ENCODE results near the gene PPDPF.
"Not testable (repeated sequence)": the region's sequence is repeated elsewhere in the genome, so short reads cannot be mapped to it uniquely, and the experiment has no call there.

The PPDPF gene

GRCh38 chr20:63509088-63509564, 11.4 kb upstream of the PPDPF start:
- Histone ChIP-seq H3K4me1 (ENCODE audit: control insufficient read depth in 1 of 2, insufficient read depth in 2 of 2, low read length in 2 of 2) (no peaks in the 10 kb centered on the region), H3K27ac (ENCODE audit: low read depth, low read length) (no peak overlapping the region), H3K9me3 (ENCODE audit: control insufficient read depth in 1 of 2, low read length in 2 of 2) (peaks cover 9 to 12% of the 10 kb centered on the region in 2 donors), H3K4me3 (ENCODE audit: low read depth in 1 of 2, low read length in 2 of 2) (no peak overlapping the region), H3K36me3 (ENCODE audit: control insufficient read depth in 1 of 2, insufficient read depth in 2 of 2, low read length in 2 of 2) (no peaks in the 10 kb centered on the region), H3K9ac (ENCODE audit: low read depth in 1 of 2, low read length in 2 of 2) (no peak overlapping the region), H3K27me3 (ENCODE audit: control insufficient read depth in 1 of 2, insufficient read depth in 2 of 2, low read length in 2 of 2) (peaks cover 3 to 5% of the 10 kb centered on the region in 2 donors)

GRCh38 chr20:63513207-63513606, 7.4 kb upstream of the PPDPF start:
- H3K36me3 ChIP-seq (ENCODE audit: control insufficient read depth in 1 of 2, insufficient read depth in 2 of 2, low read length in 2 of 2): no peaks in the 10 kb centered on the region
- no peak overlapping the region for H3K27ac ChIP-seq (ENCODE audit: low read depth, low read length)
- no peak overlapping the region for H3K4me3 ChIP-seq (ENCODE audit: low read depth in 1 of 2, low read length in 2 of 2)
- peaks cover 5 to 13% of the 10 kb centered on the region in 2 donors for H3K27me3 ChIP-seq (ENCODE audit: control insufficient read depth in 1 of 2, insufficient read depth in 2 of 2, low read length in 2 of 2)
- H3K9ac ChIP-seq (ENCODE audit: low read depth in 1 of 2, low read length in 2 of 2): no peak overlapping the region
- no peaks in the 10 kb centered on the region for H3K4me1 ChIP-seq (ENCODE audit: control insufficient read depth in 1 of 2, insufficient read depth in 2 of 2, low read length in 2 of 2)
- no peaks in the 10 kb centered on the region for H3K9me3 ChIP-seq (ENCODE audit: control insufficient read depth in 1 of 2, low read length in 2 of 2)

GRCh38 chr20:63514520-63514919, 6.0 kb upstream of the PPDPF start:
- H3K9me3 ChIP-seq (ENCODE audit: control insufficient read depth in 1 of 2, low read length in 2 of 2); H3K9ac ChIP-seq (ENCODE audit: low read depth in 1 of 2, low read length in 2 of 2); H3K27ac ChIP-seq (ENCODE audit: low read depth, low read length); H3K4me3 ChIP-seq (ENCODE audit: low read depth in 1 of 2, low read length in 2 of 2); H3K36me3 ChIP-seq (ENCODE audit: control insufficient read depth in 1 of 2, insufficient read depth in 2 of 2, low read length in 2 of 2); H3K4me1 ChIP-seq (ENCODE audit: control insufficient read depth in 1 of 2, insufficient read depth in 2 of 2, low read length in 2 of 2): not testable (repeated sequence)
- H3K27me3 ChIP-seq (ENCODE audit: control insufficient read depth in 1 of 2, insufficient read depth in 2 of 2, low read length in 2 of 2): peaks cover 5 to 25% of the 10 kb centered on the region in 2 donors

- Histone ChIP-seq H3K27me3 (ENCODE audit: control insufficient read depth in 1 of 2, insufficient read depth in 2 of 2, low read length in 2 of 2) (peaks cover 8 to 26% of the 10 kb centered on the region in 2 donors), H3K9ac (ENCODE audit: low read depth in 1 of 2, low read length in 2 of 2) (no peak overlapping the region), H3K36me3 (ENCODE audit: control insufficient read depth in 1 of 2, insufficient read depth in 2 of 2, low read length in 2 of 2) (peaks cover 8% of the 10 kb centered on the region in 2 donors), H3K4me3 (ENCODE audit: low read depth in 1 of 2, low read length in 2 of 2) (no peak overlapping the region), H3K9me3 (ENCODE audit: control insufficient read depth in 1 of 2, low read length in 2 of 2) (no peaks in the 10 kb centered on the region), H3K27ac (ENCODE audit: low read depth, low read length) (no peak overlapping the region), H3K4me1 (ENCODE audit: control insufficient read depth in 1 of 2, insufficient read depth in 2 of 2, low read length in 2 of 2) (peaks cover 8 to 17% of the 10 kb centered on the region in 2 donors)
Measured at GRCh38 chr20:63517376-63518309, 2.9 kb upstream of the PPDPF start.

- H3K36me3 ChIP-seq (ENCODE audit: control insufficient read depth in 1 of 2, insufficient read depth in 2 of 2, low read length in 2 of 2): peaks cover 12 to 16% of the 10 kb centered on the region in 2 donors
- H3K9ac ChIP-seq (ENCODE audit: low read depth in 1 of 2, low read length in 2 of 2): no peak overlapping the region
- peaks cover 4 to 26% of the 10 kb centered on the region in 2 donors for H3K27me3 ChIP-seq (ENCODE audit: control insufficient read depth in 1 of 2, insufficient read depth in 2 of 2, low read length in 2 of 2)
- no peak overlapping the region for H3K27ac ChIP-seq (ENCODE audit: low read depth, low read length)
- peaks cover 3 to 4% of the 10 kb centered on the region in 2 donors for H3K9me3 ChIP-seq (ENCODE audit: control insufficient read depth in 1 of 2, low read length in 2 of 2)
- no peak overlapping the region for H3K4me3 ChIP-seq (ENCODE audit: low read depth in 1 of 2, low read length in 2 of 2)
- H3K4me1 ChIP-seq (ENCODE audit: control insufficient read depth in 1 of 2, insufficient read depth in 2 of 2, low read length in 2 of 2): peaks cover 8 to 18% of the 10 kb centered on the region in 2 donors
Measured at GRCh38 chr20:63518351-63518861, 2.2 kb upstream of the PPDPF start.

GRCh38 chr20:63518946-63519667, 1.5 kb upstream of the PPDPF start:
- H3K27ac ChIP-seq (ENCODE audit: low read depth, low read length): no peak overlapping the region
- H3K9ac ChIP-seq (ENCODE audit: low read depth in 1 of 2, low read length in 2 of 2): peak overlapping the region in 1 of 2 donors; percentile 65

GRCh38 chr20:63519668-63520503, 679 bp upstream of the PPDPF start:
- peak overlapping the region; percentile 51 to 65 for H3K9ac ChIP-seq (ENCODE audit: low read depth in 1 of 2, low read length in 2 of 2)
- H3K27me3 ChIP-seq (ENCODE audit: control insufficient read depth in 1 of 2, insufficient read depth in 2 of 2, low read length in 2 of 2): peaks cover 4 to 26% of the 10 kb centered on the region in 2 donors
- peaks cover 8 to 18% of the 10 kb centered on the region in 2 donors for H3K4me1 ChIP-seq (ENCODE audit: control insufficient read depth in 1 of 2, insufficient read depth in 2 of 2, low read length in 2 of 2)
- H3K4me3 ChIP-seq (ENCODE audit: low read depth in 1 of 2, low read length in 2 of 2): peak overlapping the region; percentile 63 to 64
- H3K36me3 ChIP-seq (ENCODE audit: control insufficient read depth in 1 of 2, insufficient read depth in 2 of 2, low read length in 2 of 2): peaks cover 14 to 19% of the 10 kb centered on the region in 2 donors
- peaks cover 4 to 6% of the 10 kb centered on the region in 2 donors for H3K9me3 ChIP-seq (ENCODE audit: control insufficient read depth in 1 of 2, low read length in 2 of 2)
- H3K27ac ChIP-seq (ENCODE audit: low read depth, low read length): peak overlapping the region; percentile 50

More at GRCh38 chr20:63518946-63519667, 1.5 kb upstream of the PPDPF start:
- H3K36me3 ChIP-seq (ENCODE audit: control insufficient read depth in 1 of 2, insufficient read depth in 2 of 2, low read length in 2 of 2): peaks cover 14 to 19% of the 10 kb centered on the region in 2 donors
- peaks cover 4 to 6% of the 10 kb centered on the region in 2 donors for H3K9me3 ChIP-seq (ENCODE audit: control insufficient read depth in 1 of 2, low read length in 2 of 2)
- H3K4me3 ChIP-seq (ENCODE audit: low read depth in 1 of 2, low read length in 2 of 2): peak overlapping the region; percentile 63 to 64
- H3K4me1 ChIP-seq (ENCODE audit: control insufficient read depth in 1 of 2, insufficient read depth in 2 of 2, low read length in 2 of 2): peaks cover 8 to 18% of the 10 kb centered on the region in 2 donors
- H3K27me3 ChIP-seq (ENCODE audit: control insufficient read depth in 1 of 2, insufficient read depth in 2 of 2, low read length in 2 of 2): peaks cover 4 to 26% of the 10 kb centered on the region in 2 donors

- Histone ChIP-seq H3K4me1 (ENCODE audit: control insufficient read depth in 1 of 2, insufficient read depth in 2 of 2, low read length in 2 of 2) (peaks cover 8 to 18% of the 10 kb centered on the region in 2 donors), H3K9me3 (ENCODE audit: control insufficient read depth in 1 of 2, low read length in 2 of 2) (peaks cover 4 to 6% of the 10 kb centered on the region in 2 donors), H3K36me3 (ENCODE audit: control insufficient read depth in 1 of 2, insufficient read depth in 2 of 2, low read length in 2 of 2) (peaks cover 14 to 19% of the 10 kb centered on the region in 2 donors), H3K4me3 (ENCODE audit: low read depth in 1 of 2, low read length in 2 of 2) (peak overlapping the region; percentile 84 to 92), H3K27ac (ENCODE audit: low read depth, low read length) (peak overlapping the region; percentile 94), H3K27me3 (ENCODE audit: control insufficient read depth in 1 of 2, insufficient read depth in 2 of 2, low read length in 2 of 2) (peaks cover 4 to 26% of the 10 kb centered on the region in 2 donors), H3K9ac (ENCODE audit: low read depth in 1 of 2, low read length in 2 of 2) (peak overlapping the region; percentile 82 to 90)
Measured at GRCh38 chr20:63520934-63521601, 503 bp downstream of the PPDPF start.

GRCh38 chr20:63521602-63522001, 1.0 kb downstream of the PPDPF start:
- peak overlapping the region; percentile 84 to 92 for H3K4me3 ChIP-seq (ENCODE audit: low read depth in 1 of 2, low read length in 2 of 2)
- peaks cover 8 to 18% of the 10 kb centered on the region in 2 donors for H3K4me1 ChIP-seq (ENCODE audit: control insufficient read depth in 1 of 2, insufficient read depth in 2 of 2, low read length in 2 of 2)
- H3K27me3 ChIP-seq (ENCODE audit: control insufficient read depth in 1 of 2, insufficient read depth in 2 of 2, low read length in 2 of 2): peaks cover 4 to 26% of the 10 kb centered on the region in 2 donors
- H3K27ac ChIP-seq (ENCODE audit: low read depth, low read length): no peak overlapping the region
- H3K36me3 ChIP-seq (ENCODE audit: control insufficient read depth in 1 of 2, insufficient read depth in 2 of 2, low read length in 2 of 2): peaks cover 14 to 19% of the 10 kb centered on the region in 2 donors
- H3K9ac ChIP-seq (ENCODE audit: low read depth in 1 of 2, low read length in 2 of 2): peak overlapping the region; percentile 82 to 90
- peaks cover 4 to 6% of the 10 kb centered on the region in 2 donors for H3K9me3 ChIP-seq (ENCODE audit: control insufficient read depth in 1 of 2, low read length in 2 of 2)

All from duodenal mucosa (tissue), 2 donors.